Sigmoid colon (tissue), 4 donors: ENCODE results near the gene PTPRE.

Experiments
- POLR2AphosphoS5 ChIP-seq, 4 donors: sonication (generic); formaldehyde crosslinking; IDR thresholded peaks; one replicate each; pipeline ENCODE4 v1.6.1; 2017; ENCODE audit warnings: antibody characterized with exemption in 4 of 4
- TF ChIP-seq, protein P1 (sequence below), 4 experiments: fragments of 450-650 bp in 3 of 4; fragments of 200-600 bp in 1 of 4; IDR thresholded peaks; one replicate each; pipeline ENCODE4 v1.5.1; 2016 to 2019; ENCODE audit warnings: antibody characterized with exemption in 4 of 4, mild to moderate bottlenecking in 3 of 4, moderate library complexity in 2 of 4

GRCh38 chr10:127951861-127952574, 45.1 kb downstream of the PTPRE start:
- TF ChIP-seq, protein P1, sequence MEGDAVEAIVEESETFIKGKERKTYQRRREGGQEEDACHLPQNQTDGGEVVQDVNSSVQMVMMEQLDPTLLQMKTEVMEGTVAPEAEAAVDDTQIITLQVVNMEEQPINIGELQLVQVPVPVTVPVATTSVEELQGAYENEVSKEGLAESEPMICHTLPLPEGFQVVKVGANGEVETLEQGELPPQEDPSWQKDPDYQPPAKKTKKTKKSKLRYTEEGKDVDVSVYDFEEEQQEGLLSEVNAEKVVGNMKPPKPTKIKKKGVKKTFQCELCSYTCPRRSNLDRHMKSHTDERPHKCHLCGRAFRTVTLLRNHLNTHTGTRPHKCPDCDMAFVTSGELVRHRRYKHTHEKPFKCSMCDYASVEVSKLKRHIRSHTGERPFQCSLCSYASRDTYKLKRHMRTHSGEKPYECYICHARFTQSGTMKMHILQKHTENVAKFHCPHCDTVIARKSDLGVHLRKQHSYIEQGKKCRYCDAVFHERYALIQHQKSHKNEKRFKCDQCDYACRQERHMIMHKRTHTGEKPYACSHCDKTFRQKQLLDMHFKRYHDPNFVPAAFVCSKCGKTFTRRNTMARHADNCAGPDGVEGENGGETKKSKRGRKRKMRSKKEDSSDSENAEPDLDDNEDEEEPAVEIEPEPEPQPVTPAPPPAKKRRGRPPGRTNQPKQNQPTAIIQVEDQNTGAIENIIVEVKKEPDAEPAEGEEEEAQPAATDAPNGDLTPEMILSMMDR (IDR thresholded peaks at IDR 0.05) = no peak
- no peak for TF ChIP-seq POLR2AphosphoS5 (IDR thresholded peaks at IDR 0.05)
